Activated B cell treated with CpG ODN at 0.5 μM for 24 hours (primary cell): ENCODE data around the gene CSF1R. TPM values are rescaled to one million over a fixed set of nuclear protein-coding genes. Genes with fewer than 3 reads are reported as not detected.

Experiments used
- ATAC-seq: fragments of 200-7000 bp; cut with Tn5 transposase; one replicate; pipeline ENCODE4 v1.10.0; 2021; ENCODE audit warnings: low read depth, mild to moderate bottlenecking, moderate library complexity
- CTCF ChIA-PET: fragments of 350-600 bp; sonication (Branson Sonifier 250); formaldehyde crosslinking; loops from one replicate; lab custom pipeline; 2021; ENCODE audit warnings: antibody characterized with exemption; lab: Charles Lee
- POLR2A ChIA-PET: fragments of 350-600 bp; sonication (Branson Sonifier 250); formaldehyde crosslinking; loops from one replicate; lab custom pipeline; 2021; ENCODE audit warnings: antibody characterized with exemption; lab: Charles Lee
- DNase-seq: peaks from one replicate; pipeline ENCODE4 v3.0.0; 2022
- H3K27ac Mint-ChIP-seq: one replicate; pipeline ENCODE4 v1.8.0; 2020; ENCODE audit warnings: mixed read lengths
- H3K27me3 Mint-ChIP-seq: one replicate; pipeline ENCODE4 v1.8.0; 2021; ENCODE audit warnings: mixed read lengths
- H3K36me3 Mint-ChIP-seq: one replicate; pipeline ENCODE4 v1.8.0; 2021; ENCODE audit warnings: low read depth, mixed read lengths
- H3K4me1 Mint-ChIP-seq: one replicate; pipeline ENCODE4 v1.8.0; 2021; ENCODE audit warnings: mixed read lengths
- H3K4me3 Mint-ChIP-seq: one replicate; pipeline ENCODE4 v1.8.0; 2020; ENCODE audit warnings: mild to moderate bottlenecking, mixed read lengths
- H3K9me3 Mint-ChIP-seq: one replicate; pipeline ENCODE4 v1.8.0; 2020; ENCODE audit warnings: mixed read lengths
- intact Hi-C: fragments of 100-400 bp; cut with micrococcal nuclease; formaldehyde crosslinking; loops from one replicate; pipeline ENCODE4 v1.15.1; 2024
- total RNA-seq: library from RNA; stranded (reverse); gene quantifications from 2 replicates; pipeline ENCODE4 v1.2.3, GENCODE V29; 2022
- TF ChIP-seq, protein P1 (sequence below): fragments of 200-600 bp; IDR thresholded peaks from one replicate; pipeline ENCODE4 v1.8.0; 2022; ENCODE audit warnings: antibody characterized with exemption, mild to moderate bottlenecking

CSF1R gene
- total RNA-seq, 1 donor from 2014 or later: 0.44 TPM

DNA sequence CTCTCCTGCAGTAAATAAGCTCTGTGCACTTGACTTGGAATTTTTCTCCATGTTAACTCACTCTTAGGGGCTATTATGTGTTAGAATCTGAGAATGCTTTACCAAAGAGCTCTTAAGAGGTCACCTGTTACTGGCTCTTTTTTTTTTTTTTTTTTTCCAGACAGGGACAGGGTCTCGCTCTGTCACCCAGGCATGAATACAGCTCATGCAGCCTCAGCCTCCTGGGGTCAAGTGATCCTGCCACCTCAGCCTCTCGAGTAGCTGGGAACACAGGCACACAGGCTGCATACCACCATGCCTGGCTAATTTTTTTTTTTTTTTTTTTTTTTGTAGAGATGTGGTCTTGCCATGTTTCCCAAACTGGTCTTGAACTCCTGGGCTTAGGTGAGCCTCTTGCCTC lies 63.7 kb downstream of the CSF1R start:
- POLR2A ChIA-PET: interaction anchor here (0.7 kb wide), 2 partner anchors 18 to 439 kb away, joined by 3 to 5 read pairs; no protein-coding TSS in a partner anchor
- ATAC-seq: no peak
- Mint-ChIP-seq H3K4me3 (no peak overlapping the region), H3K36me3 (peaks cover 90% of the 10 kb centered on the region), H3K9me3 (no peaks in the 10 kb centered on the region), H3K4me1 (no peaks in the 10 kb centered on the region), H3K27ac (no peak overlapping the region), H3K27me3 (no peaks in the 10 kb centered on the region)
- TF ChIP-seq, protein P1, sequence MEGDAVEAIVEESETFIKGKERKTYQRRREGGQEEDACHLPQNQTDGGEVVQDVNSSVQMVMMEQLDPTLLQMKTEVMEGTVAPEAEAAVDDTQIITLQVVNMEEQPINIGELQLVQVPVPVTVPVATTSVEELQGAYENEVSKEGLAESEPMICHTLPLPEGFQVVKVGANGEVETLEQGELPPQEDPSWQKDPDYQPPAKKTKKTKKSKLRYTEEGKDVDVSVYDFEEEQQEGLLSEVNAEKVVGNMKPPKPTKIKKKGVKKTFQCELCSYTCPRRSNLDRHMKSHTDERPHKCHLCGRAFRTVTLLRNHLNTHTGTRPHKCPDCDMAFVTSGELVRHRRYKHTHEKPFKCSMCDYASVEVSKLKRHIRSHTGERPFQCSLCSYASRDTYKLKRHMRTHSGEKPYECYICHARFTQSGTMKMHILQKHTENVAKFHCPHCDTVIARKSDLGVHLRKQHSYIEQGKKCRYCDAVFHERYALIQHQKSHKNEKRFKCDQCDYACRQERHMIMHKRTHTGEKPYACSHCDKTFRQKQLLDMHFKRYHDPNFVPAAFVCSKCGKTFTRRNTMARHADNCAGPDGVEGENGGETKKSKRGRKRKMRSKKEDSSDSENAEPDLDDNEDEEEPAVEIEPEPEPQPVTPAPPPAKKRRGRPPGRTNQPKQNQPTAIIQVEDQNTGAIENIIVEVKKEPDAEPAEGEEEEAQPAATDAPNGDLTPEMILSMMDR: no peak
- CTCF ChIA-PET: no interaction called here
- DNase-seq: no peak
- intact Hi-C loops: no loop called here

- H3K27ac Mint-ChIP-seq: no peak overlapping the region
- no peaks in the 10 kb centered on the region for H3K4me1 Mint-ChIP-seq
- H3K9me3 Mint-ChIP-seq: no peaks in the 10 kb centered on the region
- ChIA-PET CTCF (no interaction called here), POLR2A (interaction anchor here (0.7 kb wide), 1 partner anchor 440 kb away, joined by 3 read pairs; no protein-coding TSS in a partner anchor)
- no peak overlapping the region for H3K4me3 Mint-ChIP-seq
- DNase-seq (no peak), ATAC-seq (no peak)
- TF ChIP-seq, protein P1: no peak
- H3K27me3 Mint-ChIP-seq: no peaks in the 10 kb centered on the region
- peaks cover 91% of the 10 kb centered on the region for H3K36me3 Mint-ChIP-seq
- intact Hi-C loops: no loop called here
These were observed 64.2 kb downstream of the CSF1R start for GRCh38 chr5:150022158-150022531.

GRCh38 chr5:150021491-150022157 lies 64.7 kb downstream of the CSF1R start:
- POLR2A ChIA-PET: no interaction called here
- Mint-ChIP-seq H3K9me3 (no peaks in the 10 kb centered on the region), H3K36me3 (peaks cover 92% of the 10 kb centered on the region), H3K27ac (no peak overlapping the region), H3K27me3 (no peaks in the 10 kb centered on the region), H3K4me3 (no peak overlapping the region), H3K4me1 (no peaks in the 10 kb centered on the region)
- CTCF ChIA-PET: no interaction called here
- TF ChIP-seq, protein P1: no peak
- no peak for ATAC-seq
- intact Hi-C loops: no loop called here
- DNase-seq: no peak

DNA sequence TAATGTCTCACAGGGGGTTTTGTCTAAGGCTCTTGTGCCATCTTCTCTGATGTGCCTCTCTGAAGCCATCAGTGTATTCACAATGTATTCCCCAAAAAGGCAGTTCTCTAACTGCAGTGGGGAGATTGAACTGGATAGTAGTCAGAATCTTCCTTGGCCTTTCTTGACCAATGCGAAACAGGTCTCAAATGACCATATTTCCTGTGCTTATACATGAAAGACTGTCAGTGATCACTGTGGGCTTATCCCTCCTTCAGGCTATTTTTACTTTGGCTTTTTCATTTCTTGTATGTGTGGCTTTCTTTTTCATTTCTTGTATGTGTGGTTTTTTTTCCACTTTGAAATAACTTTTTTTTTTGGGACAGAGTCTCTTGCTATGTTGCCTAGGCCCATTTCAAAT lies 66.1 kb downstream of the CSF1R start:
- Mint-ChIP-seq H3K36me3 (peaks cover 90% of the 10 kb centered on the region), H3K4me1 (no peaks in the 10 kb centered on the region), H3K4me3 (no peak overlapping the region), H3K27ac (no peak overlapping the region), H3K27me3 (no peaks in the 10 kb centered on the region), H3K9me3 (peaks cover 2% of the 10 kb centered on the region)
- POLR2A ChIA-PET: no interaction called here
- TF ChIP-seq, protein P1: no peak
- intact Hi-C loops: no loop called here
- ATAC-seq: no peak
- CTCF ChIA-PET: no interaction called here
- DNase-seq: no peak

DNA sequence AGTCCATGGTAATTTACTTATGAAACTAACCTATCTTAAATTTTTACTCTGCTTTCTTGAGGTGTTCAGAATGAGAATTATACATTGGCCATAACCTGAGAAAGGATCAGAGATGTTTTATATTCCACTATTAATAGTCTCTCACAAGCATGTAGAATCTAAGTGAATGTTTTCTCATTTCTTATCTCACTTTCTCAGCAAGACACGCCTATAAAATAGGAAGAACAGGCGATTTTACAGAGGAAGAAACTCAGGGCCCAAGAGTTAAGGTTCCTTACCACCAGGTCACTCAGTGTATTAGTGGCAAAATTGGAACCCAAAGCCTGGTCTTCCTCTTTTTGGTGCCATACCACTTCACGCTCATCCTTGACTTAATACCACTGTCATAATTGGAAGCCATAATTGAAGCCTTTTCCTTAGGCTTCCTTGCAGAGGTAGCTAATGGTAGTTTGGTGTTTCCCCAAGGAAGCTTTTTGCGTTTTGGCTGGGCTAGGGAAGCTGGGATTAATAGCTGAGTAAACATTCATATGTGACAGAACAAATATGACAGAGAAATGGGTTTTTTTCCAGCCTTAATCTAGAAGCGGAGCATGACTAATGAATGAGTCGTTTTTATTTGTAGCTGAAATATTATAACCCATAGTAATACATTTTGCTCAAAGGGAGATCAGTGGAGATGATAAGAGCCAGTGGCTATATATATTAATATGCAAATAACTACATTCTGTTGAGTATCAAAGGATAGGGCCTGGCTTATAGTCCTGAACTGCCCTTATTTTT lies 68.9 kb downstream of the CSF1R start:
- Mint-ChIP-seq H3K4me1 (no peaks in the 10 kb centered on the region), H3K4me3 (no peak overlapping the region), H3K27me3 (no peaks in the 10 kb centered on the region), H3K9me3 (peaks cover 2% of the 10 kb centered on the region), H3K36me3 (peaks cover 93% of the 10 kb centered on the region), H3K27ac (no peak overlapping the region)
- DNase-seq (no peak), ATAC-seq (no peak)
- ChIA-PET CTCF (no interaction called here), POLR2A (interaction anchor here (1.1 to 1.3 kb wide), 2 partner anchors 12 to 17 kb away, joined by 3 read pairs; partner anchors contain the start of genes HMGXB3 and TIGD6)
- TF ChIP-seq, protein P1: no peak
- intact Hi-C loops: no loop called here
